GM04504 (cell line): ENCODE measurements around the gene COX20.

Source experiments
- DNase-seq: peaks from one replicate; pipeline ENCODE4 v3.0.0-alpha.2; 2012; ENCODE audit warnings: low read depth

COX20 gene

GRCh38 chr1:244874974-244875579 is 39.6 kb downstream of the COX20 start:
- no peak for DNase-seq

GRCh38 chr1:244876228-244876910 is 40.9 kb downstream of the COX20 start:
- no peak for DNase-seq

- DNase-seq, result no peak
Observed at GRCh38 chr1:244878681-244879080, 43.2 kb downstream of the COX20 start.

GRCh38 chr1:244881552-244882280 is 46.3 kb downstream of the COX20 start:
- DNase-seq, result no peak

GRCh38 chr1:244887281-244887680 is 51.8 kb downstream of the COX20 start:
- no peak for DNase-seq

GRCh38 chr1:244893836-244894235 is 58.4 kb downstream of the COX20 start:
- DNase-seq, result no peak
